ENCODE measurements around the gene RCAN1.
"Not testable (repeated sequence)": the region's sequence is repeated elsewhere in the genome, so short reads cannot be mapped to it uniquely, and the experiment has no call there.

Gene RCAN1

DNA sequence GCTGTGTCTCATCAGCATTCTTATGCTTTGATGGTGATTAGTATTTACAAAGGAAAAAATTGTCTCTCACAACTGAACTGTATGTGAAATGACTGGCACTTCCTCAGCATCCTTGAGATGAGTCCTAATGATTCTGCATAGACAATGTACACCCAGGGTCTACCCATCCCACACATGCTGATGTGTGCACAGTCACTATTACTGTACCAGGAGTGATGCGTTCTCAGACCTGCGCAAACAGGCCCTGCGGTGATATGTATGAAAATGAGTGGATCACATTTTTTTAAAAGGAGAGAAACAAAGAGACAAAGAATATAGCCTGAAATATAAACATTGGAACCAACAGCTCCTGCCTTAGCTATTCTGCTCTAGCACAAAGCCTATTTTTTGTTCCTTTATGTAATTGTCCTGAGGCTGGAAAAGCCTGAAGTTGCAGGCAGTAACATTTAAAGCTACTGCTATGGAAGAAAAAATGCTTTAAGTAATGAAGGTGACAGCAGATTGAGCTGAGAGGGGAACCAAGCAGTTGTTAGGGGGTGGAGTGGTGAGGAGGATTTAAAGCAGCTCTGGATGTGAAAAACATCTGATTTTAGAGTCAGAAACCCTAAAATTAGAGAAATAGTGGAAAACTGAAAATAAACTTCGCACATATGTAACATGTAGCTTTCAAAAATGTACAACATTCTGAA is 5.5 kb downstream of the RCAN1 start:
- H3K4me3 ChIP-seq (ENCODE audit: low read depth, low read length), result no peak overlapping the region
- in situ Hi-C loops (cut with HindIII; ENCODE audit: low sequenced_read_pairs), result no loop called here
- TF ChIP-seq, protein P1, sequence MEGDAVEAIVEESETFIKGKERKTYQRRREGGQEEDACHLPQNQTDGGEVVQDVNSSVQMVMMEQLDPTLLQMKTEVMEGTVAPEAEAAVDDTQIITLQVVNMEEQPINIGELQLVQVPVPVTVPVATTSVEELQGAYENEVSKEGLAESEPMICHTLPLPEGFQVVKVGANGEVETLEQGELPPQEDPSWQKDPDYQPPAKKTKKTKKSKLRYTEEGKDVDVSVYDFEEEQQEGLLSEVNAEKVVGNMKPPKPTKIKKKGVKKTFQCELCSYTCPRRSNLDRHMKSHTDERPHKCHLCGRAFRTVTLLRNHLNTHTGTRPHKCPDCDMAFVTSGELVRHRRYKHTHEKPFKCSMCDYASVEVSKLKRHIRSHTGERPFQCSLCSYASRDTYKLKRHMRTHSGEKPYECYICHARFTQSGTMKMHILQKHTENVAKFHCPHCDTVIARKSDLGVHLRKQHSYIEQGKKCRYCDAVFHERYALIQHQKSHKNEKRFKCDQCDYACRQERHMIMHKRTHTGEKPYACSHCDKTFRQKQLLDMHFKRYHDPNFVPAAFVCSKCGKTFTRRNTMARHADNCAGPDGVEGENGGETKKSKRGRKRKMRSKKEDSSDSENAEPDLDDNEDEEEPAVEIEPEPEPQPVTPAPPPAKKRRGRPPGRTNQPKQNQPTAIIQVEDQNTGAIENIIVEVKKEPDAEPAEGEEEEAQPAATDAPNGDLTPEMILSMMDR (IDR thresholded peaks at IDR 0.05; ENCODE audit: low read depth, low read length, missing control alignments), result no peak
- no peak for DNase-seq (ENCODE audit: low read depth)

DNA sequence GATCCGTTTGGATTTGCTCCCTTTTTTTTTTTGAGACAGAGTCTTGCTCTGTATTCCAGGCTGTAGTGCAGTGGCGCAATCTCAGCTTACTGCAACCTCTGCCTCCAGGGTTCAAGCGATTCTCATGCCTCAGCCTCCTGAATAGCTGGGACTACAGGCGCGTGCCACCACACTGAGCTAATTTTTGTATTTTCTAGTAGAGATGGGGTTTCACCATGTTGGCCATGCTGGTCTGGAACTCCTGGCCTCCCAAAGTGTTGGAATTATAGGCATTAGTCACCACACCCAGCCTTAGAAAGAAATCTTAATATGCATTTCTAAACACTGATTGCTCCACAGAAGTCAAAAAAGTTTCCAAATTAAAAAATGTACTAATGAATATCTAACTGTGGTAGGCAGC is 7.5 kb downstream of the RCAN1 start:
- DNase-seq (ENCODE audit: low read depth); H3K4me3 ChIP-seq (ENCODE audit: low read depth, low read length); in situ Hi-C loops (cut with HindIII; ENCODE audit: low sequenced_read_pairs): not testable (repeated sequence)

- in situ Hi-C loops (cut with HindIII; ENCODE audit: low sequenced_read_pairs), result no loop called here
Measured at GRCh38 chr21:34606621-34607020, 8.3 kb downstream of the RCAN1 start.

DNA sequence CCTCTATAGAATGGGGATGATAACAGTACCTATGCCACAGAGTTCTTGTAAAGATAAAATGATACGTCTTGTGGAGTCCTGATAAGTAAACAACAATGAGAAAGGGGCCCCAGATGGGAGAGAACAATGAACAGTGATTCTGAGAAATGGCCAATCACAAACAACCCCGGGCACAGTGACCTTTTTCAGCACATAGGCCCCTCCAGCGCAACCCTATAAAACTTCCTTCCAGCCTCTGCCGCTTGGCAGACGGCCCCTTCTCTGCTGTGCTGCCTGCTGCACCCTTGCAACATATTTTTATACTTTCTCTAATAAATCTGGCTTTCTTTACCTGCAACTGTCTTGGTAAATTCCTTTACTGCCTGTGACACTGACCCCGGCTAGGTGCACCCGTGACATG is 8.9 kb downstream of the RCAN1 start:
- in situ Hi-C loops (cut with HindIII; ENCODE audit: low sequenced_read_pairs), result no loop called here
- TF ChIP-seq, protein P1 (IDR thresholded peaks at IDR 0.05; ENCODE audit: low read depth, low read length, missing control alignments), result no peak
- no peak overlapping the region for H3K4me3 ChIP-seq (ENCODE audit: low read depth, low read length)
- DNase-seq (ENCODE audit: low read depth), result no peak

More at GRCh38 chr21:34606621-34607020, 8.3 kb downstream of the RCAN1 start:
- no peak for DNase-seq (ENCODE audit: low read depth)
- TF ChIP-seq, protein P1 (IDR thresholded peaks at IDR 0.05; ENCODE audit: low read depth, low read length, missing control alignments), result no peak
- H3K4me3 ChIP-seq (ENCODE audit: low read depth, low read length), result no peak overlapping the region

GRCh38 chr21:34604956-34605355 is 10.0 kb downstream of the RCAN1 start:
- in situ Hi-C loops (cut with HindIII; ENCODE audit: low sequenced_read_pairs), result loop anchor here (5.0 kb wide), 1 partner anchor 73 kb away; no protein-coding TSS in a partner anchor
- DNase-seq (ENCODE audit: low read depth); H3K4me3 ChIP-seq (ENCODE audit: low read depth, low read length): not testable (repeated sequence)

DNA sequence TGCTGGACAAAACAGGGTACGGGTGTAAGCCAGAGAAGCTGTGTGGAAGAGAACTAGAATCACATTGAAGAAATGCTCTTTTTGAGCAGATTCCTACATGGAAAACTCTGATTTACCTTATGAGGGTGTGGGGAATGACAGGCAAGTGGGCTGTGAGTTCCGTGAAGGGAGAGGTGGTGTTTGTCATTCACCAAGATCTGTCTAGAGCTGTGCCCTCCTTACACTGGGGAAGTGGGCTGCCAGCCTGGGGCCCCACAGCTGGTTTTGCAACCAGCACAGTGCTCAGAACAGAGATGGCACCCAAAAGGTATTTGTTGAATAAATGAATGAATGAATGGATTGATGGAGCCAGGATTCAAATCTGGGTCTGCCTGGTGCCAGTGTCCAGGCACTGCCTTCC is 10.4 kb downstream of the RCAN1 start:
- DNase-seq (ENCODE audit: low read depth), result no peak
- in situ Hi-C loops (cut with HindIII; ENCODE audit: low sequenced_read_pairs), result loop anchor here (5.0 kb wide), 1 partner anchor 72 kb away; no protein-coding TSS in a partner anchor
- TF ChIP-seq, protein P1 (IDR thresholded peaks at IDR 0.05; ENCODE audit: low read depth, low read length, missing control alignments), result no peak
- no peak overlapping the region for H3K4me3 ChIP-seq (ENCODE audit: low read depth, low read length)

DNA sequence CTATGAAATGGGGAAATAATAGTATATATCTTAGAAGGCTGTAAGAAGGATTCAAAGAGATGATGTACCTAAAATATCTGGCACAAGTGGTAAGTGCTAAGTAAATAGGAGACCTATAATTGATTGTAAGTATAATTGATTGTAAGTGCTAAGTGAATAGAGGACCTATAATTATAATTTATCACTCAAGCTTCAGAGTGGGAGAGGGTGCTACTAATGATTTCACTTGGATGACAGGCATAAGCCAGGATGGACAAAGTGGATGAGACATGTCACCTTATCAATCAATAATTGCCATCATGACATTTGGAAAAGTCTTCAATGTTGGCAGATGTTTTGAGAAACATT is 11.2 kb downstream of the RCAN1 start:
- in situ Hi-C loops (cut with HindIII; ENCODE audit: low sequenced_read_pairs), result loop anchor here (5.0 kb wide), 1 partner anchor 71 kb away; no protein-coding TSS in a partner anchor
- DNase-seq (ENCODE audit: low read depth), result no peak
- H3K4me3 ChIP-seq (ENCODE audit: low read depth, low read length), result no peak overlapping the region
- TF ChIP-seq, protein P1 (IDR thresholded peaks at IDR 0.05; ENCODE audit: low read depth, low read length, missing control alignments), result no peak
